ENCODE measurements around the gene ARID1A.

The ARID1A gene

DNA sequence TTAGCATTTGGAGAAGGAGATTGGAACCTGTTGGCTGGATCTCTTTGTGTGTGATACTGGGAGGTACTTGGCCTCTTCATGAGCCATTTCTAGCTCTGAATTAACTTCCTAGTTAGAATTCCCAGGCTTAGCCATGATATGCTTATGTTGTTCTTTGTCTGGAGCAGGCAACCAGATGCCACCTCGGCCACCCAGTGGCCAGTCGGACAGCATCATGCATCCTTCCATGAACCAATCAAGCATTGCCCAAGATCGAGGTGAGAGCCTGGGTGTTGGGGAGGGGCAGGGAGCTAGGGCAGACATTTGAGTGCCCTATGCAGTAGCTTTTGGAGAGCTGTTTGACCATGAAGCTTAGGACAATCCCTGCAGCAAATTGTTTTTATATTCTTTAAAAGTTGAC, 65.4 kb downstream of the ARID1A start:
- no peak for DNase-seq (ENCODE audit: low read depth)

DNA sequence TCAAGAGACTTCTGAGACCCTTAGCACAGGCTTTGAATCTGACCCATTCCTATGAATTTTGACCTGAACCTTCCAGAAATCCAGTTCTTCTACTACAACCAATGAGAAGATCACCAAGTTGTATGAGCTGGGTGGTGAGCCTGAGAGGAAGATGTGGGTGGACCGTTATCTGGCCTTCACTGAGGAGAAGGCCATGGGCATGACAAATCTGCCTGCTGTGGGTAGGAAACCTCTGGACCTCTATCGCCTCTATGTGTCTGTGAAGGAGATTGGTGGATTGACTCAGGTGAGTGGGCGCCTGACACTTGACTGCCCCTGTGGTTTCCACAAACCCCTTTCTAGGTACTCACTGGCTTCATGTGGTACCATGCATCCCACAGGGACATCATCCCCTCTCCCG, 71.9 kb downstream of the ARID1A start:
- DNase-seq (ENCODE audit: low read depth), result no peak

- peak; percentile 97 for DNase-seq (ENCODE audit: low read depth)
Measured at GRCh38 chr1:26768755-26769154, 72.9 kb downstream of the ARID1A start.

GRCh38 chr1:26771285-26771642, 75.4 kb downstream of the ARID1A start:
- no peak for DNase-seq (ENCODE audit: low read depth)

GRCh38 chr1:26771643-26772321, 76.0 kb downstream of the ARID1A start:
- peak; percentile 98 for DNase-seq (ENCODE audit: low read depth)

- peak; percentile 99 for DNase-seq (ENCODE audit: low read depth)
Measured at GRCh38 chr1:26772687-26773086, 76.9 kb downstream of the ARID1A start.

DNA sequence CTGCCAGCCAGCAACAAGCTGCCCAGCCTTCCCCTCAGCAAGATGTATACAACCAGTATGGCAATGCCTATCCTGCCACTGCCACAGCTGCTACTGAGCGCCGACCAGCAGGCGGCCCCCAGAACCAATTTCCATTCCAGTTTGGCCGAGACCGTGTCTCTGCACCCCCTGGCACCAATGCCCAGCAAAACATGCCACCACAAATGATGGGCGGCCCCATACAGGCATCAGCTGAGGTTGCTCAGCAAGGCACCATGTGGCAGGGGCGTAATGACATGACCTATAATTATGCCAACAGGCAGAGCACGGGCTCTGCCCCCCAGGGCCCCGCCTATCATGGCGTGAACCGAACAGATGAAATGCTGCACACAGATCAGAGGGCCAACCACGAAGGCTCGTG, 78.6 kb downstream of the ARID1A start:
- DNase-seq (ENCODE audit: low read depth), result no peak

- no peak for DNase-seq (ENCODE audit: low read depth)
Measured at GRCh38 chr1:26775666-26776065, 79.9 kb downstream of the ARID1A start.

DNA sequence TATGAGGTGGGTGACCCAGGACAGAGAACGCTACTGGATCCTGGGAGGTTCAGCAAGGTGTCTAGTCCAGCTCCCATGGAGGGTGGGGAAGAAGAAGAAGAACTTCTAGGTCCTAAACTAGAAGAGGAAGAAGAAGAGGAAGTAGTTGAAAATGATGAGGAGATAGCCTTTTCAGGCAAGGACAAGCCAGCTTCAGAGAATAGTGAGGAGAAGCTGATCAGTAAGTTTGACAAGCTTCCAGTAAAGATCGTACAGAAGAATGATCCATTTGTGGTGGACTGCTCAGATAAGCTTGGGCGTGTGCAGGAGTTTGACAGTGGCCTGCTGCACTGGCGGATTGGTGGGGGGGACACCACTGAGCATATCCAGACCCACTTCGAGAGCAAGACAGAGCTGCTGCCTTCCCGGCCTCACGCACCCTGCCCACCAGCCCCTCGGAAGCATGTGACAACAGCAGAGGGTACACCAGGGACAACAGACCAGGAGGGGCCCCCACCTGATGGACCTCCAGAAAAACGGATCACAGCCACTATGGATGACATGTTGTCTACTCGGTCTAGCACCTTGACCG, 83.4 kb downstream of the ARID1A start:
- no peak for DNase-seq (ENCODE audit: low read depth)

- DNase-seq (ENCODE audit: low read depth), result no peak
Measured at GRCh38 chr1:26780344-26780957, 84.6 kb downstream of the ARID1A start.

GRCh38 chr1:26781206-26781825, 85.5 kb downstream of the ARID1A start:
- no peak for DNase-seq (ENCODE audit: low read depth)

- DNase-seq (ENCODE audit: low read depth), result no peak
Measured at GRCh38 chr1:26782521-26783212, 86.9 kb downstream of the ARID1A start.

DNA sequence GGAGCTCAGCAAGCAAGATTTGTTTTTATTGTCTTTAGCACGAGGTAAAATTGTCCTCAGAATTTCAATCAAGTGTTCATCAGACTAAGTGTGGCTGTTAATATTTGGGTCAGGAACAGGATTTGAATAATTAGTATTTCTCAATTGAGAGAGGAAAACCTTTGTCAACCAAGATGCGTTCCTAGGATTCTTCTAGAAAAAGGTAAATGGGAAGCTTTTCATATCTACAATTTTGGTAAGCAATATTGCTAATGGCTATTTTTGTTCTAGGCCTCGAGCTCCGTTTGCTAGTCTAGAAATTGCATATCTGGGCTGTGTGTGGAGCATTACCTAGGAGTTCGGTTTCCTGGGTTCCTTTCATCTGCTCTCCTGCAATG, 87.8 kb downstream of the ARID1A start:
- no peak for DNase-seq (ENCODE audit: low read depth)

- DNase-seq (ENCODE audit: low read depth), result peak; percentile 63
Measured at GRCh38 chr1:26784023-26784871, 88.4 kb downstream of the ARID1A start.

GRCh38 chr1:26784886-26785285, 89.1 kb downstream of the ARID1A start:
- DNase-seq (ENCODE audit: low read depth), result no peak

DNA sequence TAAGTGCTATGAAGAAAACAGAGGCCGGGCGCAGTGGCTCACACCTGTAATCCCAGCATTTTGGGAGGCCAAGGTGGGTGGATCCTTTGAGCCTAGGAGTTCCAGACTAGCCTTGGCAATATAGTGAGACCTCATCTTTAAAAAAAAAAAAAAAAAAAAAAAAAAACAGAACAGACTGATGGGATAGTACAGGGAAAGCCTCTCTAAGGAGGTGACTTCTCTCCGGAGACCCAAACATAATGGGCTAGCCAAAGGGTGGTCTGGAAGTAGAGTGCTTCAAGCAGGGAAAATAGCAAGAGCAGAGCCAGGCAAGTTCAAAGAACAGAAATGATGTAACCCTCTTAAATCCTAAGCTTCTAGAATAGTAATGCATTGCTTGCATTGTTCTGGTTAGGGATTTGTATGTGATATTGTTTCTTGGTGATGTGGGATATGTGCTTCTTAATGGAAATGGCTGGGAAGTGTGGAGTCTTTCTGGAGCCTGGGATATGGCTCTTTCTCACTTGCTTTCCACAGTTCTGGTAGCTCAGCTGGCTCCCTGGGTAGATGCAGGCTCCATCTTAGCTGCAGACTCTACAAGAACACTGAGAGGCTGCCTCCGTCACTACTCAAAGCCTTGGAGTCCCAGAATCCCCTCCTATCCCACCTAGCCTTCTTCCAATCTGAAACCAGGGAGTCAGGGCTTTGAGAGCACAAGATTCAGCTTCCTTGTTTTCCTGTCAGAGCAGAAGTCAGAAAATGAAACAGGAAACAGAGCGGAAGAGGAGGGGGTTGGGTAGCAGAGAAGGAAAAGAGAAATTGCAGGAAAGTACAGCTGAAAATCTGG, 90.0 kb downstream of the ARID1A start:
- no peak for DNase-seq (ENCODE audit: low read depth)

GRCh38 chr1:26786437-26787380, 90.9 kb downstream of the ARID1A start:
- DNase-seq (ENCODE audit: low read depth), result no peak

GRCh38 chr1:26787381-26787705, 91.5 kb downstream of the ARID1A start:
- DNase-seq (ENCODE audit: low read depth), result no peak

DNA sequence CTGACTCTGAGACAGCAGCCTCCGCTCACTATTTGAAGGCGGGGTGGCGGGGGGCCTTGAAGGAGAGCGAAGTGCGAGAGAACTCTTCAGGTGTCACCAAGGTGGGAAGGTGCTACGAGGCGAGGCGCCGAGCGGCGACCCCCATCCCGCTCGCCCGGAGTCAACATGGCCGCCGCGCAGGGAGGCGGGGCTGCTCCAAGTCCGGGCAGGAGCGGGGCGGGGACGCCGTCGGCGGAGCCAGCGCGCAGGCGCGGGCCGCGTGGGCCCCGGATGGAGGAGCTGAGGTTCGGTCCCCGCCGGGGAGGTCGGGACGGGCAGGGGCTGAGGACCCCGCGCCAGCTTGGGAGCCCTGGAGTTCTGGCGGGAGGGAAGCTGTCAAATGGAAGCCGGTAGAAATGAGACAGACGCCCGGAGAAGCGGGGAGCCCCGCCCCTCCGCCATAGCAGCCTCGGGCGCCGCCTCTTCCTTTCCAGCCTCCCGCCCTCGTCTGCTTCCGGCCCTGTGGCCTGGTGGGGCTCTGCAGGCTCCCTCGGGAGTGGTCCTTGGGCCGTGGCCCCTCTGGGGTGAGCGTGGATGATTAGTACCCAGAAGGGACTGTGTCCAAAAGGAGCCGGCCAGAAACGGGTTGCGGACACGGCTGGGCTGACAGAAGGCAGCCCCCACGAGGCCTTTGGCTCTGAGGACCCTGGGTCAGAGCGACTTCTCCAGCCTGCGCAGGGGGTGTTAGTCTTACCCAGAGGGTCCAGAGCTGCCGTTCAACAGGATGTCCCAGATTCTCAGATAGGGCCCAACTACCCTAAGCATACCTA, 92.1 kb downstream of the ARID1A start, which contains the start of gene PIGV:
Gene PIGV (plus strand): TSS at position 245 of the 809 bp plus-strand sequence. CDS start 2,866 bp downstream, outside the sequence.
- peak; percentile 73 for DNase-seq (ENCODE audit: low read depth)
